ENCODE data around the gene COPS4.

COPS4 gene

GRCh38 chr4:83121246-83121645 lies 86.3 kb downstream of the COPS4 start:
- no peak for DNase-seq (ENCODE audit: low read depth in 2 of 2)

- no peak for DNase-seq (ENCODE audit: low read depth in 2 of 2)
Observed at GRCh38 chr4:83124111-83124780, 89.3 kb downstream of the COPS4 start.
